Breast epithelium (tissue), 3 donors: ENCODE measurements around the gene GNS.

Source experiments
- POLR2A ChIP-seq: fragments of 450-650 bp; IDR thresholded peaks from one replicate; pipeline ENCODE4 v1.6.1; 2016; ENCODE audit warnings: antibody characterized with exemption, mild to moderate bottlenecking, moderate library complexity
- TF ChIP-seq, protein P1 (sequence below), 3 donors: fragments of 450-650 bp; IDR thresholded peaks; one replicate each; pipeline ENCODE4 v1.5.1; 2016 to 2017; ENCODE audit warnings: antibody characterized with exemption in 3 of 3, mild to moderate bottlenecking in 3 of 3, moderate library complexity in 3 of 3

DNA sequence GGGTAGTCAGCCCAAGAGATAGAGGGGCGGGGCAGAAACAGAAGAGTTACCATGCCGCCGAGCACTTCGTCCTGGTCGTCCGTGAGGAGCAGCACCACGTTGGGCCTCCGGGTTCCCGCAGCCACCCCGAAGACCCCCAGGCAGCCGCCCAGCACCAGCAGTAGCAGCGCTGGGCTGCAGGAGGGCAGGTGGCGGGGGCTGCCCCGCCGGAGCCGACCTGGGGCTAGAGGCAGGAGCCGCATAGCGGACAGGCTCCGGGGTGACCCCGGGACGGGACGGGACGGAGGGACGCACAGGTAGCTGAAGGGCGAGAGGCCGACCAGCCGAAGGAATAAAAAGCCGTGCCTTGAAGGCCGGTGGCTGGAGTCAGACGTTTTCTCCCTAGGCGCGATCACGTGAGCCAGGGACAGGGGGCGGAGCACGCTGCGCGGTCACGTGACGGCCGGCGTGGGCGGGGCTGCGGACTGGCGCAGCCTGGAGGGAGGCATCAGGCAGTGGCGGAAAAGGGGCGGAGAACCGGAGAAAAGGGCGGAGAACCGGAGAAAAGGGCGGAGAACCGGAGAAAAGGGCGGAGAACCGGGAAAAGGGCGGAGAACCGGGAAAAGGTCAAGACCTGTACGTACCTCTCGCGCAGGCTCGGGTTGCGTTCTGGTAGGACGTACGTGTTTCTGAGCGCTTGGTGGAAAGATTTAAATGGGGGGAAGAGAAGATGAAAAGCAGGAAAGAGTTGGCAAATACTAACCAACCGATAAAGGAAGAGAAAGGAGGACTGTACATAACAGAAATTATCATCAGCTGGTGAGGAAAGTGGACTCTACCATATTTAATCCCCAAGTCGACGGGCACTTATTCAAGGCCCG lies at the start of gene GNS:
- TF ChIP-seq, protein P1, sequence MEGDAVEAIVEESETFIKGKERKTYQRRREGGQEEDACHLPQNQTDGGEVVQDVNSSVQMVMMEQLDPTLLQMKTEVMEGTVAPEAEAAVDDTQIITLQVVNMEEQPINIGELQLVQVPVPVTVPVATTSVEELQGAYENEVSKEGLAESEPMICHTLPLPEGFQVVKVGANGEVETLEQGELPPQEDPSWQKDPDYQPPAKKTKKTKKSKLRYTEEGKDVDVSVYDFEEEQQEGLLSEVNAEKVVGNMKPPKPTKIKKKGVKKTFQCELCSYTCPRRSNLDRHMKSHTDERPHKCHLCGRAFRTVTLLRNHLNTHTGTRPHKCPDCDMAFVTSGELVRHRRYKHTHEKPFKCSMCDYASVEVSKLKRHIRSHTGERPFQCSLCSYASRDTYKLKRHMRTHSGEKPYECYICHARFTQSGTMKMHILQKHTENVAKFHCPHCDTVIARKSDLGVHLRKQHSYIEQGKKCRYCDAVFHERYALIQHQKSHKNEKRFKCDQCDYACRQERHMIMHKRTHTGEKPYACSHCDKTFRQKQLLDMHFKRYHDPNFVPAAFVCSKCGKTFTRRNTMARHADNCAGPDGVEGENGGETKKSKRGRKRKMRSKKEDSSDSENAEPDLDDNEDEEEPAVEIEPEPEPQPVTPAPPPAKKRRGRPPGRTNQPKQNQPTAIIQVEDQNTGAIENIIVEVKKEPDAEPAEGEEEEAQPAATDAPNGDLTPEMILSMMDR (IDR thresholded peaks at IDR 0.05), result no peak
- TF ChIP-seq POLR2A, result no peak
